Mesothelial cell of epicardium (in vitro differentiated cells): ENCODE measurements around the gene RBM3. TPM values are rescaled to one million over a fixed set of nuclear protein-coding genes. Genes with fewer than 3 reads are reported as not detected.
"Not testable (repeated sequence)": the region's sequence is repeated elsewhere in the genome, so short reads cannot be mapped to it uniquely, and the experiment has no call there.

Experiments
- DNase-seq, 2 experiments: peaks; one replicate each; pipeline ENCODE4 v3.0.0; 2021; ENCODE audit warnings: low spot score in 2 of 2; ENCODE audit not compliant: unreplicated experiment in 2 of 2
- H3K27ac Mint-ChIP-seq: 2 replicates; pipeline ENCODE4 v1.8.0; 2021; ENCODE audit warnings: mixed read lengths
- H3K27me3 Mint-ChIP-seq: 2 replicates; pipeline ENCODE4 v1.8.0; 2021; ENCODE audit warnings: low read depth, mixed read lengths
- H3K36me3 Mint-ChIP-seq: 2 replicates; pipeline ENCODE4 v1.8.0; 2021; ENCODE audit warnings: mixed read lengths
- H3K4me1 Mint-ChIP-seq: 2 replicates; pipeline ENCODE4 v1.8.0; 2021; ENCODE audit warnings: mixed read lengths
- H3K4me3 Mint-ChIP-seq: 2 replicates; pipeline ENCODE4 v1.8.0; 2021; ENCODE audit warnings: mild to moderate bottlenecking, moderate library complexity, mixed read lengths
- H3K9me3 Mint-ChIP-seq: 2 replicates; pipeline ENCODE4 v1.8.0; 2021; ENCODE audit warnings: mixed read lengths
- total RNA-seq: library from RNA; stranded (reverse); gene quantifications from 3 replicates; pipeline ENCODE4 v1.2.1, GENCODE V29; 2021
- TF ChIP-seq, protein P1 (sequence below): fragments of 200-600 bp; sonication (generic); IDR thresholded peaks from one replicate; pipeline ENCODE4 v1.5.0; 2021; ENCODE audit warnings: antibody characterized with exemption; ENCODE audit not compliant: unreplicated experiment

Gene RBM3
- total RNA-seq, 1 donor from 2014 or later: 208 TPM

DNA sequence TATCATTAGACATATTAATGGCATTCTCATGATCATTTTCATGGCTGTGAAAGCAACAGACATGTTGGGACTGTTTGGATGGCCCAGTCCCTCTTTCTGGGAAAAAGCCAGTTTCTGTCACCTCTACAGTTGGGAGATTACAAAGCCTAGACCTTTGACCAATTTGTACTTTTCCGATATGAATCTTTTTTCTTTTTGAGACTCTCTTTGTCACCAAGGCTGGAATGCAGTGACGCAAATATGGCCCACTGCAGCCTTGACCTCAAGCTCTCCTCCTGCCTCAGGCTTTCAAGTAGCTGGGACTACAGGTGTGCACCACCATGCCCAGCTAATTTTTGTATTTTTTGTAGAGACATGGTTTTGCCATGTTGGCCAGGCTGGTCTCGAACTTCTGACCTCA is 25.4 kb upstream of the RBM3 start:
- peaks cover 16% of the 10 kb centered on the region for H3K9me3 Mint-ChIP-seq
- H3K27me3 Mint-ChIP-seq: no peaks in the 10 kb centered on the region
- H3K4me1 Mint-ChIP-seq: no peaks in the 10 kb centered on the region
- no peak for DNase-seq
- TF ChIP-seq, protein P1, sequence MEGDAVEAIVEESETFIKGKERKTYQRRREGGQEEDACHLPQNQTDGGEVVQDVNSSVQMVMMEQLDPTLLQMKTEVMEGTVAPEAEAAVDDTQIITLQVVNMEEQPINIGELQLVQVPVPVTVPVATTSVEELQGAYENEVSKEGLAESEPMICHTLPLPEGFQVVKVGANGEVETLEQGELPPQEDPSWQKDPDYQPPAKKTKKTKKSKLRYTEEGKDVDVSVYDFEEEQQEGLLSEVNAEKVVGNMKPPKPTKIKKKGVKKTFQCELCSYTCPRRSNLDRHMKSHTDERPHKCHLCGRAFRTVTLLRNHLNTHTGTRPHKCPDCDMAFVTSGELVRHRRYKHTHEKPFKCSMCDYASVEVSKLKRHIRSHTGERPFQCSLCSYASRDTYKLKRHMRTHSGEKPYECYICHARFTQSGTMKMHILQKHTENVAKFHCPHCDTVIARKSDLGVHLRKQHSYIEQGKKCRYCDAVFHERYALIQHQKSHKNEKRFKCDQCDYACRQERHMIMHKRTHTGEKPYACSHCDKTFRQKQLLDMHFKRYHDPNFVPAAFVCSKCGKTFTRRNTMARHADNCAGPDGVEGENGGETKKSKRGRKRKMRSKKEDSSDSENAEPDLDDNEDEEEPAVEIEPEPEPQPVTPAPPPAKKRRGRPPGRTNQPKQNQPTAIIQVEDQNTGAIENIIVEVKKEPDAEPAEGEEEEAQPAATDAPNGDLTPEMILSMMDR: no peak
- no peak overlapping the region for H3K27ac Mint-ChIP-seq
- no peak overlapping the region for H3K4me3 Mint-ChIP-seq
- peaks cover 23% of the 10 kb centered on the region for H3K36me3 Mint-ChIP-seq

DNA sequence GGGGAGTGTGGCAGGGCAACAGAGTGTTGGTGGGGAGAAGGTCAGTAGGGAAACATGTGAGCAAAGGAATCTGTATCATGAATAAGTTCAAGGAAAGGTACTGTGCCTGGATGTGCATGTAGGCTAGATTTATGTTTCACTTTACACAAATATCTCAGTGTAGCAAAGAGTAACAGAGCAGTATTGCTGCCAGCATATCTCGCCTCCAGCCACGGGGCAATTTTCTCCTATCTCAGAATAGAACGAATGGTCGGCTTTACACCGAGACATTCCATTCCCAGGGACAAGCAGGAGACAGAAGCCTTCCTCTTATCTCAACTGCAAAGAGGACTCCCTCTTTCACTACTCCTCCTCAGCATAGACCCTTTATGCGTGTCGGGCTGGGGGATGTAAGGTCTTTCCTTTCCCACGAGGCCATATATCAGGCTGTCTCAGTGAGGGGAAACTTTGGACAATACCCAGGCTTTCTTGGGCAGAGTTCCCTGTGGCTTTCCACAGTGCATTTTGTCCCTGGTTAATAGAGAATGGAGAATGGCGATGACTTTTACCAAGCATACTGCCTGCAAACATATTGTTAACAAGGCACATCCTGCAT is 18.5 kb upstream of the RBM3 start:
- not testable (repeated sequence) for H3K4me3 Mint-ChIP-seq, DNase-seq, H3K27me3 Mint-ChIP-seq, H3K4me1 Mint-ChIP-seq
- Mint-ChIP-seq H3K9me3 (peaks cover 10% of the 10 kb centered on the region), H3K36me3 (peaks cover 20% of the 10 kb centered on the region), H3K27ac (peak overlapping the region; percentile 89)

DNA sequence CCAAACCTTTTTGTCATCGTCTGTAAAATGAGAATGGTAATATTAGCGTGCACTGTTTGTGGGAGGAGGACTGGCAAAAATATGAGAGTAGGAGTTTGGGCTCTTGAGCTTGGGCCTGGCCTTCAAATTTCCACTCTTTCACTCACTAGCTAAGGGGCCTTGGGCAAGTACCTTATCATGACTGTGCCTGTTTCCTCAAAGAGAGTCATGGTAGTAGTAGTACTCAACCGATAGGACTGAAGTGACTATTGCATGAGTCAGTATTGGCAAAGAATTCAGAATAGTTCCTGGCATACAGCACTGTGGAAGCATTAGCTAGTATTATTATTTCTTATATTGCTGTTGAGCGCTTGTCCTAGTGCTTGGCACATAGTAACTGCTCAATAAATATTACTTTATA is 16.0 kb upstream of the RBM3 start:
- H3K4me1 Mint-ChIP-seq: peaks cover 5% of the 10 kb centered on the region
- no peak for DNase-seq
- TF ChIP-seq, protein P1: no peak
- peaks cover 10% of the 10 kb centered on the region for H3K9me3 Mint-ChIP-seq
- peaks cover 23% of the 10 kb centered on the region for H3K36me3 Mint-ChIP-seq
- no peaks in the 10 kb centered on the region for H3K27me3 Mint-ChIP-seq
- H3K4me3 Mint-ChIP-seq: no peak overlapping the region
- no peak overlapping the region for H3K27ac Mint-ChIP-seq

DNA sequence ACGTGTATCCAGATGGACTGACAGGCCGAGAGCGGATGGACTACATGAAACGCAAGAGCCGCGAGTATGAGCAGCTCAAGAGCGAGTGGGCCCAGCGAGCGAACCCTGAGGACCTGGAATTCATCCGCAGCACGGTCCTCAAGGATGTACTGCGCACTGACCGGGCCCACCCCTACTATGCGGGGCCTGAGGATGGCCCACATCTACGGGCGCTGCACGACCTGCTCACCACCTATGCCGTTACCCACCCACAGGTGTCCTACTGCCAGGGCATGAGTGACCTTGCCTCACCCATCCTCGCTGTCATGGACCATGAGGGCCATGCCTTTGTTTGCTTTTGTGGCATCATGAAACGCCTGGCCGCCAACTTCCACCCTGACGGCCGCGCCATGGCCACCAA is 14.6 kb upstream of the RBM3 start:
- Mint-ChIP-seq H3K4me1 (peaks cover 5% of the 10 kb centered on the region), H3K27ac (no peak overlapping the region), H3K27me3 (no peaks in the 10 kb centered on the region), H3K4me3 (no peak overlapping the region), H3K9me3 (peaks cover 8% of the 10 kb centered on the region), H3K36me3 (peaks cover 24% of the 10 kb centered on the region)
- TF ChIP-seq, protein P1: no peak
- no peak for DNase-seq

DNA sequence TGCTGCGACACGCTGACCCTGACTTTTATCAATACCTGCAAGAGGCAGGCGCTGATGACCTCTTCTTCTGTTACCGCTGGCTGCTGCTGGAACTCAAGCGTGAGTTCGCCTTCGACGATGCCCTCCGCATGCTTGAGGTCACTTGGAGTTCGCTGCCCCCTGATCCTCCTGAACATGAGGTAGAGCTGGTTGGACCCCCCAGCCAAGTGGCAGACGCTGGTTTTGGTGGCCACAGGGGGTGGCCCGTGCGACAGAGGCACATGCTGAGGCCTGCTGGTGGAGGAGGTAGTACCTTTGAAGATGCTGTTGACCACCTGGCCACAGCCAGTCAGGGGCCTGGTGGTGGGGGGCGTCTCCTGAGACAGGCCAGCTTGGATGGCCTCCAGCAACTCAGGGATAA is 14.2 kb upstream of the RBM3 start:
- Mint-ChIP-seq H3K9me3 (peaks cover 5% of the 10 kb centered on the region), H3K27ac (no peak overlapping the region), H3K27me3 (no peaks in the 10 kb centered on the region), H3K4me1 (peaks cover 5% of the 10 kb centered on the region), H3K36me3 (peaks cover 21% of the 10 kb centered on the region), H3K4me3 (no peak overlapping the region)
- DNase-seq: no peak
- TF ChIP-seq, protein P1: no peak

DNA sequence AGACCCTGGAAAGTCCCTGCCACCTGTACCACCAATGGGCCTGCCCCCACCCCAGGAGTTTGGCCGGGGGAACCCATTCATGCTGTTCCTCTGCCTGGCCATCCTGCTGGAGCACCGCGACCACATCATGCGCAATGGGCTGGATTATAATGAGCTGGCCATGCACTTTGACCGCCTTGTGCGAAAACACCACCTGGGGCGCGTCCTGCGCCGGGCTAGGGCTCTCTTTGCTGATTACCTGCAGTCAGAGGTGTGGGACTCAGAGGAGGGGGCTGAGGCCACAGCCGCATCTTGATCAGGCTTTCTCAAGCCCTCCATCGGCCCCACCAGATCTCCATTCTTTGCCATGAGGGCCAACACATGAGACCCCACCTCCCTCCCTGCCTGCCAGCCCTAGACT is 13.6 kb upstream of the RBM3 start:
- H3K27ac Mint-ChIP-seq: no peak overlapping the region
- H3K4me3 Mint-ChIP-seq: no peak overlapping the region

More for the DNA sequence above, 13.6 kb upstream of the RBM3 start:
- H3K9me3 Mint-ChIP-seq: peaks cover under 1% of the 10 kb centered on the region
- no peak for DNase-seq
- TF ChIP-seq, protein P1: no peak
- peaks cover 17% of the 10 kb centered on the region for H3K36me3 Mint-ChIP-seq
- peaks cover under 1% of the 10 kb centered on the region for H3K4me1 Mint-ChIP-seq
- H3K27me3 Mint-ChIP-seq: no peaks in the 10 kb centered on the region
